H9 (cell line): ENCODE measurements around the gene LRRC61. TPM values are rescaled to one million over a fixed set of nuclear protein-coding genes. Genes with fewer than 3 reads are reported as not detected.

Source experiments
- DNase-seq: peaks from one replicate; pipeline ENCODE4 v3.0.0-alpha.2; 2017
- H2AFZ ChIP-seq: one replicate; pipeline ENCODE4 v1.6.1; 2013; ENCODE audit warnings: mild to moderate bottlenecking, low read length, control low read depth, moderate library complexity
- H2AK5ac ChIP-seq: 2 replicates; pipeline ENCODE4 v1.6.1; 2013; ENCODE audit warnings: low read length, control low read depth, mixed read lengths; ENCODE audit not compliant: insufficient read length
- H2BK120ac ChIP-seq: one replicate; pipeline ENCODE4 v1.6.1; 2013; ENCODE audit warnings: low read depth, mild to moderate bottlenecking, low read length, control low read depth, inconsistent platforms; ENCODE audit not compliant: poor library complexity, severe bottlenecking
- H2BK12ac ChIP-seq: 2 replicates; pipeline ENCODE4 v1.6.1; 2013; ENCODE audit warnings: low read length, control low read depth, mixed read lengths, low read depth; ENCODE audit not compliant: insufficient read length
- H2BK15ac ChIP-seq: 2 replicates; pipeline ENCODE4 v1.6.1; 2013; ENCODE audit warnings: low read depth, low read length, control low read depth
- H2BK20ac ChIP-seq: one replicate; pipeline ENCODE4 v1.6.1; 2013; ENCODE audit warnings: low read depth, mild to moderate bottlenecking, low read length, control low read depth, inconsistent platforms; ENCODE audit not compliant: poor library complexity, severe bottlenecking
- H2BK5ac ChIP-seq: 2 replicates; pipeline ENCODE4 v1.6.1; 2013; ENCODE audit warnings: low read length, control low read depth, mixed read lengths; ENCODE audit not compliant: insufficient read length
- H3K14ac ChIP-seq: 2 replicates; pipeline ENCODE4 v1.6.1; 2013; ENCODE audit warnings: low read length, control low read depth; ENCODE audit not compliant: insufficient read depth
- H3K18ac ChIP-seq: 2 replicates; pipeline ENCODE4 v1.6.1; 2013; ENCODE audit warnings: low read depth, mild to moderate bottlenecking, mixed read lengths, low read length, control low read depth; ENCODE audit not compliant: insufficient read length
- H3K23ac ChIP-seq: 2 replicates; pipeline ENCODE4 v1.6.1; 2013; ENCODE audit warnings: low read length, control low read depth, mixed read lengths, low read depth; ENCODE audit not compliant: insufficient read length
- H3K23me2 ChIP-seq: 2 replicates; pipeline ENCODE4 v1.6.1; 2013; ENCODE audit warnings: low read depth, mild to moderate bottlenecking, mixed read lengths, low read length, control low read depth; ENCODE audit not compliant: insufficient read length, poor library complexity, severe bottlenecking
- H3K27ac ChIP-seq: 2 replicates; pipeline ENCODE4 v1.5.1; 2013; ENCODE audit warnings: low read length, control low read depth, mixed read lengths, low read depth; ENCODE audit not compliant: insufficient read length
- H3K27me3 ChIP-seq: 2 replicates; pipeline ENCODE4 v1.6.1; 2013; ENCODE audit warnings: low read length, control low read depth, inconsistent platforms; ENCODE audit not compliant: insufficient read depth
- H3K4ac ChIP-seq: 2 replicates; pipeline ENCODE4 v1.6.1; 2013; ENCODE audit warnings: low read depth, mild to moderate bottlenecking, control low read depth, inconsistent platforms, low read length, moderate library complexity
- H3K4me1 ChIP-seq: 2 replicates; pipeline ENCODE4 v1.6.1; 2013; ENCODE audit warnings: low read length, control low read depth, inconsistent platforms; ENCODE audit not compliant: insufficient read depth
- H3K4me2 ChIP-seq: 2 replicates; pipeline ENCODE4 v1.6.1; 2013; ENCODE audit warnings: low read length, control low read depth, mixed read lengths; ENCODE audit not compliant: insufficient read length, insufficient read depth
- H3K56ac ChIP-seq: 2 replicates; pipeline ENCODE4 v1.6.1; 2013; ENCODE audit warnings: low read depth, mild to moderate bottlenecking, mixed read lengths, low read length, control low read depth; ENCODE audit not compliant: insufficient read length
- H3K79me1 ChIP-seq: 2 replicates; pipeline ENCODE4 v1.6.1; 2013; ENCODE audit warnings: low read depth, mild to moderate bottlenecking, moderate library complexity, low read length, control low read depth, inconsistent platforms; ENCODE audit not compliant: insufficient read depth, poor library complexity, severe bottlenecking
- H3K79me2 ChIP-seq: 2 replicates; pipeline ENCODE4 v1.6.1; 2013; ENCODE audit warnings: low read length, control low read depth, inconsistent platforms; ENCODE audit not compliant: insufficient read depth
- H3K9ac ChIP-seq: 2 replicates; pipeline ENCODE4 v1.6.1; 2013; ENCODE audit warnings: low read length, control low read depth, mixed read lengths; ENCODE audit not compliant: insufficient read length; ENCODE audit errors: extremely low read depth
- H3K9me3 ChIP-seq: one replicate; pipeline ENCODE4 v1.6.1; 2013; ENCODE audit warnings: low read depth, low read length, inconsistent platforms; ENCODE audit not compliant: control insufficient read depth
- H3T11ph ChIP-seq: one replicate; pipeline ENCODE4 v1.6.1; 2013; ENCODE audit warnings: mild to moderate bottlenecking, low read length, control low read depth, inconsistent platforms
- H4K20me1 ChIP-seq: one replicate; pipeline ENCODE4 v1.6.1; 2013; ENCODE audit not compliant: control insufficient read depth, insufficient read length, insufficient read depth
- H4K5ac ChIP-seq: 2 replicates; pipeline ENCODE4 v1.6.1; 2013; ENCODE audit warnings: low read depth, mild to moderate bottlenecking, mixed read lengths, low read length, control low read depth; ENCODE audit not compliant: insufficient read length
- H4K8ac ChIP-seq: replicated peaks from 2 replicates; pipeline ENCODE4 v1.6.1; 2013; ENCODE audit warnings: low read length, control low read depth, mixed read lengths, low read depth; ENCODE audit not compliant: insufficient read length
- H4K91ac ChIP-seq: 2 replicates; pipeline ENCODE4 v1.6.1; 2013; ENCODE audit warnings: low read depth, mild to moderate bottlenecking, moderate library complexity, mixed read lengths, low read length, control low read depth; ENCODE audit not compliant: insufficient read length
- H3K27ac Mint-ChIP-seq, 3 experiments: 2 replicates in 2 of 3; 3 replicates in 1 of 3; pipeline ENCODE4 v1.8.0; 2020 to 2021; ENCODE audit warnings: mixed read lengths in 3 of 3, mild to moderate bottlenecking in 1 of 3, moderate library complexity in 1 of 3
- H3K27me3 Mint-ChIP-seq: 2 replicates; pipeline ENCODE4 v1.8.0; 2021; ENCODE audit warnings: low read depth, mild to moderate bottlenecking, moderate library complexity, mixed read lengths
- H3K36me3 Mint-ChIP-seq, 3 experiments: 2 replicates in 2 of 3; 3 replicates in 1 of 3; pipeline ENCODE4 v1.8.0; 2020 to 2021; ENCODE audit warnings: low read depth in 3 of 3, mixed read lengths in 3 of 3; ENCODE audit not compliant: insufficient read depth in 1 of 3
- H3K4me1 Mint-ChIP-seq, 2 experiments: 2 replicates each; pipeline ENCODE4 v1.8.0; 2020; ENCODE audit warnings: mixed read lengths in 2 of 2
- H3K4me3 Mint-ChIP-seq, 2 experiments: 2 replicates in 1 of 2; 3 replicates in 1 of 2; pipeline ENCODE4 v1.8.0; 2020 to 2021; ENCODE audit warnings: mild to moderate bottlenecking in 2 of 2, mixed read lengths in 2 of 2, moderate library complexity in 1 of 2
- H3K9me3 Mint-ChIP-seq, 2 experiments: 2 replicates in 1 of 2; 3 replicates in 1 of 2; pipeline ENCODE4 v1.8.0; 2020; ENCODE audit warnings: mild to moderate bottlenecking in 2 of 2, mixed read lengths in 2 of 2, moderate library complexity in 1 of 2
- CTCF ChIP-seq: fragments of 200-600 bp; sonication (generic); conservative IDR thresholded peaks from 3 replicates; pipeline ENCODE4 v1.8.0; 2021; ENCODE audit warnings: antibody characterized with exemption, mild to moderate bottlenecking
- WGBS: extraction: QIAGEN DNeasy Blood & Tissue Kit; methylation state at CpG from one replicate; pipeline ENCODE4 v1.1.7; 2013; ENCODE audit warnings: missing lambda C conversion rate, low lambda C conversion rate, mixed read lengths; ENCODE audit not compliant: insufficient read length; ENCODE audit errors: extremely low coverage; 5-methylcytosine and 5-hydroxymethylcytosine counted together
- total RNA-seq: library from RNA; stranded (reverse); gene quantifications from 2 replicates; pipeline ENCODE4 v1.2.1, GENCODE V29; 2021

Gene LRRC61
- total RNA-seq, 1 experiment from 2014 or later, result 24.4 TPM

DNA sequence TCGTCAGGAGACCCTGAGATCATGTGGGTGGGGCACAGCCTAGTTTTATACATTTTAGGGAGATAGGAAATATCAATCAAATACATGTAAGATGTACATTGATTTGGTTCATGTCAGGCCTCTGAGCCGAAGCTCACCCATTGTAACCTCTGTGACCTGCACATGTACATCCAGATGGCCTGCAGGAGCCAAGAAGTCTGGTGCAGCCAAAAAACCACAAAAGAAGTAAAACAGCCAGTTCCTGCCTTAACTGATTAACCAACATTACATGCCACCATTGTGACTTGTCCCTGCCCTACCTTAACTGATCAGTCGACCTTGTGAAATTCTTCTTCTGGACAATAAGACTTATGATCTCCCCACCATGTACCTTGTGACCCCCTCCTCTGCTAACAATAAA is 16.0 kb upstream of the LRRC61 start:
- Mint-ChIP-seq H3K4me1 (peaks cover 2 to 6% of the 10 kb centered on the region in 2 experiments; a peak in 2 of 4 replicates), H3K4me3 (no peak overlapping the region; a peak in 1 of 5 replicates), H3K36me3 (peaks cover 0 to 14% (median 14%) of the 10 kb centered on the region in 3 experiments; a peak in 5 of 7 replicates), H3K27ac (no peak overlapping the region), H3K9me3 (peaks cover 18 to 19% of the 10 kb centered on the region in 2 experiments), H3K27me3 (peaks cover 14% of the 10 kb centered on the region)
- H4K5ac ChIP-seq, result no peak overlapping the region
- H3K4ac ChIP-seq, result no peak overlapping the region
- H3K4me1 ChIP-seq, result peaks cover 6% of the 10 kb centered on the region; the same call in 1 of the 2 replicates
- H3K18ac ChIP-seq, result no peak overlapping the region
- no peak overlapping the region for H2BK12ac ChIP-seq
- no peak overlapping the region for H2AK5ac ChIP-seq
- WGBS, result no CpG with 5 or more reads among the region's 3 CpGs
- H2AFZ ChIP-seq, result no peak overlapping the region
- no peak overlapping the region for H2BK20ac ChIP-seq
- H4K91ac ChIP-seq, result no peak overlapping the region
- no peak for TF ChIP-seq CTCF
- H4K8ac ChIP-seq, result no peak overlapping the region
- no peak for DNase-seq
- H2BK5ac ChIP-seq, result no peak overlapping the region
- no peak overlapping the region for H2BK120ac ChIP-seq
- no peak overlapping the region for H3K23ac ChIP-seq
- H3K4me2 ChIP-seq, result no peak overlapping the region
- no peaks in the 10 kb centered on the region for H3K9me3 ChIP-seq
- H3K27me3 ChIP-seq, result peaks cover 12% of the 10 kb centered on the region; the same call in 1 of the 2 replicates
- H3K14ac ChIP-seq, result no peak overlapping the region
- no peak overlapping the region for H3K27ac ChIP-seq
- no peaks in the 10 kb centered on the region for H3K23me2 ChIP-seq
- H2BK15ac ChIP-seq, result no peak overlapping the region
- no peaks in the 10 kb centered on the region for H4K20me1 ChIP-seq
- H3K79me1 ChIP-seq, result no peaks in the 10 kb centered on the region
- H3T11ph ChIP-seq, result no peak overlapping the region
- H3K9ac ChIP-seq, result no peak overlapping the region
- H3K79me2 ChIP-seq, result no peaks in the 10 kb centered on the region
- no peak overlapping the region for H3K56ac ChIP-seq
